NCI-H526 treated with DMSO at 0.1 percent for 48 hours (cell line): Measurements from ENCODE around the gene NT5DC1.
"Not testable (repeated sequence)": the region's sequence is repeated elsewhere in the genome, so short reads cannot be mapped to it uniquely, and the experiment has no call there.

Experiments
- DNase-seq: peaks from one replicate; lab custom pipeline; 2025; lab: John Stamatoyannopoulos, UW

NT5DC1 gene

DNA sequence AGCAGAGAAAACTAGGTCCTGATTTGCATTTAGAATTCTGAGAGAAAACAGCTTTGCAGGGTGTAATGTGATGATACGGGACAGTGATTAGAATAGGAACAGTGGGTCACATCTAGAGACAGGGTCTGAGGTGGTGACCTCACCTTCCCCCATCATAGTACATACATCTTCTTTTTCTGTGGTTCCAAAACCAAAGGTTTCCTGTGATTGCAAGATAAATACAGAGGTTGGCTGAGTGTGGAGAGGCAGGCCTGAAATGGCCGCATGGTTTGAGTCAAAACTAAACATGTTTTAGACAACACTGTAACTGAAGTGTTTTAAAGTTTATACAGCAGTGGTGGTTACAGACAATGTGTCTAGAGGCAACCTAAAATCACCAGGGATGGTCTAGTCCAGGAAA, 10.4 kb upstream of the NT5DC1 start:
- no peak for DNase-seq

DNA sequence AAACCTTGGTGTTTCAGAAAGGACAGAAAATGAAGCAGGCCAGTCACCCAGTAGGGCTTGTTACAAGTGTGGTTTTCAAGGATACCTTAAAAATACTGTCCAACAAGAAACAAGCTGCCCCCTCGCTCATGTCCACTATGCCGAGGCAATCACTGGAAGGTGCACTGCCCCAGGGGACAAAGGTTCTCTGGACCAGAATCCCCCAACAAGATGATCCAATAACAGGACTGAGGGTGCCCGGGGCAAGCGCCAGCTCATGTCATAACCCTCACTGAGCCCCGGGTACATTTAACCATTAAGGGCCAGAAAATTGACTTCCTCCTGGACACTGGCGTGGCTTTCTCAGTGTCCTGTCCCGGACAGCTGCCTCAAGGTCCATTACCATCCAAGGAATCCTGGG, 6.6 kb upstream of the NT5DC1 start:
- no peak for DNase-seq

DNA sequence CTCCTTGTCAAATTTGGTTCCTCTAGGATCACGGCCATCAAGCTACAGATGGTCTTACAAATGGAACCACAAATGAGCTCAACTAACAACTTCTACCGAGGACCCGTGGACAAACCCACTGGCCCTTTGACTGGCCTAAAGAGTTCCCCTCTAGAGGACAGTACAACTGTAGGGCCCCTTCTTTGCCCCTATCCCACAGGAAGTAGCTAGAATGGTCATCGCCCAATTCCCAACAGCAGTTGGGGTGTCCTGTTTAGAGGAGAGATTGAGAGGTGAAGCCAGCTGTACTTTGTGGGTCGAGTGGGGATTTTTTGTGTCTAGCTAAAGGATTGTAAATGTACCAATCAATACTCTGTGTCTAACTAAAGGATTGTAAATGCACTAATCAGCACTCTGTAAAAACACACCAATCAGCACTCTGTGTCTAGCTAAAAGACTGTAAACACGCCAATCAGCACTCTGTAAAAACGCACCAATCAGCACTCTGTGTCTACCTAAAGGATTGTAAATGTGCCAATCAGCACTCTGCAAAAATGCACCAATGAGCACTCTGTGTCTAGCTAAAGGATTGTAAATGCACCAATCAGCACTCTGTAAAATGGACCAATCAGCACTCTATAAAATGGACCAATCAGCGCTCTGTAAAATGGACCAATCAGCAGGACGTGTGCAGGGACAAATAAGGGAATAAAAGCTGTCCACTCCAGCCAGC, 4.4 kb upstream of the NT5DC1 start:
- DNase-seq = not testable (repeated sequence)

DNA sequence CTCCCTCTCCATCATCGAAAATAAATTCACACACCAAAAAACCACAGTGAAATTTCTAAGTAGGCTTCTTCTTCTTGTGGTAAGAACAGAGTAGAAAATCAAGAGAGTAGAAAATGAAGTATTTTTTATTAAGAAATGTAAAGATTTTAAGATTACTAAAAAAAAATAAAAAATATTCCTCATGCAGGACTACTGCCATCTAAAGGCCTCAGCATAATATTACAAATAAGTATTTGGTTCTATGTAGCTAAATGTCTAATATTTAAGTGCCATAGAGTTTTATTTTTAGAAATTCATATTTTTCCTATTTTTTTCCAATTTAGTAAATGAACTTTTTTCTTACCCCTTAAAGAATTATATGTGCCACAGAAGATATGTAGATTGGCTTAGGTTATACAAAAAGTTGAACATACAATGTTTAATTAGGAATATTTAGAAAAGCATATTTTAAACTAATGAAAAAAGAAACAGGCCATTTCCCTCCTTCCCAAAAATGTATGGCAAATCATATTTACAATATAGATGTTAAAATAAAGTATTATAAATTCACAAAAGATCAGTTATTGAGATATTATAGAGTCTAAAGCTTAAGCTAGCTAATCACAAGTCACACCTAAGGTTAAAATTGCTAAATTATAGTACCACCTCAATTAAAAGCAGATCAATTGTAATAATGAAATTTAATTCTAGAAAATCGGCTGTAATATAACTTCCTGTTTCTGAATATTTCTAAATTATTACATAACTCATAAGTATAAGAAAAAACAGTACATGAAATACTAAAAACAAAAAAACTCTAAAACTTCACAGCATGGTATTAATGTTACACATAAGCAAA, 3.5 kb upstream of the NT5DC1 start:
- no peak for DNase-seq

DNA sequence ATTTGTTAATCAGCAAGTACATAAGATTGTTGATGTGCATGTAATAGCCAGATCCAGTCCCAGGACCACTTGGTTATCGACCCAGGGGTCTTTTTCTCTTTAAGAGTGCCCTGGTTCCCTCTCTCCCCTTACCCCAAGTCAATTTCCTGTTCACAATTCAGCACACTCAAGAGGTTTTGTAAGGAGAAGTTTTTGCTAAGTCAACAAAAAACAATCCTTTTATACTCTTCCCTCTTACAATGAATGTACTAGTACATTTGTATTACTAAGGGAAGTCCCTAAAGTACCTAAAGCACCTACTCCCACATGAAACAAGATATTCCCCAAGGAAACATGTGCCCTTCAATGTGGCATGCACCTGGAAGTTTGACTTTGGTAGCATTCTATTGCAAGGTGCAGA, 1.6 kb upstream of the NT5DC1 start:
- no peak for DNase-seq

DNA sequence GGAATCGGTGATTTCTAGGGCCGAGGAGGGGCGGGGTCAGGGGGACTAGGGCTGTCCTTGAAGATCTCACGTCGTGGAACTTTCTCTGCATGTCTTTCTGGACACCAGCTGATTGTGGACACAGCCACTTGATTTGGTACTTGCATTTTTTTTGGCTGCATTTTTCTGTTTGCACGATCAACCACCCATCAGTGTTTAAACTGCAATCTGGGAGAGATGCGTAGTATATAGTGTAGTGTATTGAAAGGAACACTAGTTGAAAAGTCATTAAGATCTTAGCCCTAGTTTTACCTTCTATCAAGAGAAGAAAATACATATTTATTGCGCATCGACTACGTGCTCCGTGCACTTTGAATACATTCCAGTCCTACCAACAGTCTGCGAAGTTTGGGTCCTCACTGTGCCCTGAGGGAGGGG, 657 bp downstream of the NT5DC1 start:
- DNase-seq = no peak

DNA sequence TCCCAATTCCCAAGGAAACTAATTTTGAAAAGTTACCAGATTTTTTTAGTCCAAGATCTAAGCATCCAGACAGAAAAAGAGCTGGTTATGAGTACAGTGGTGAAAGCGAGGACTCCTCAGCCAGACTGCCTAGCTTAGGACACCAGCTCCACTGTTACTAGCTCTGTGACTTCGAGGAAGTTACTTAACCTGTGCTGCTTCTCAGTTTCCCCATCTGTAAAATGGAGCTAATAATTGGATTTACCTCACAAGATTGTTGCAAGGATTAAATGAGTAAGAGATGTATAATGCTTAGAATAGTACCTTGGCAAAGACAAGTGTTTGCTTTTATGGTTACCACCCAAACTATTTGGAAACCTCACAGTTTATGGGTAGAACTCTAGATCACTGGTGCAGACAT, 1.1 kb downstream of the NT5DC1 start:
- no peak for DNase-seq

DNA sequence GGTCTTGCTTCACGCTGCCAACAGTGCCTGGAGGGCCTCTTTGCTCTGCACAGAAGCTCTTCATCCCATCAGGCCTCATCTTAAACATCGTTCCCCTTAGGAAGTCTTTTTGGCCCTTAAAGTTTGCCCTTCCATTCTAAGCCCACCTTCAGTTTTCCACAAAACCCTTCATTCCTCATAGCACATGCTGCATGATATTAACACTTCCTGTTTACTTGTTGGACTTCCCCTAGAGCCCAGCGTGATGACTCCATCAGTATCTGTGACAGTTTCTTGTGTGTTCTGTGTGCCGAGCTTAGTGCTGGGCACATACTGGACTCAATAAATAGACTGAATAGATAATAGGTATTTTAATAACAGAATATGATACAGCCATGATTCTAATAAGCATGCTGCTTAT, 2.2 kb downstream of the NT5DC1 start:
- DNase-seq = no peak

DNA sequence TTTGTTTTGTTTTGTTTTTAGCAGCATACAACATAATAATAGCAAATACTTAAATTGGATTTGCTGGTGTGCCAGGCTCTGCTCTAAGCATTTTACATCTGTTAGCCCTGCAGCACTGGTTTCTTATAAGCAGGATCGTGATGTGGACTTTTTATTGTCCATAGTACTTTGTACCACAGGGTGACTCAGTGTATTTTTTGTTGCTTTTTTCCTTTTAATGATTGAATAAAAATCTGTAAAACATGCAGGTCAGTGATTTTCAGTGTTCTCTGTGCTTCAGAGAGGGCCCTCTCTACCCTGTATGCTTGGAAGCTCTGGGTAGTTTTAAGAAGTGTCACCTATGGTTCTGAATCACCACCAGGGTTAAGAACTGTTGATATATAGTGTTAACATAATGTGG, 4.0 kb downstream of the NT5DC1 start:
- DNase-seq = no peak

DNA sequence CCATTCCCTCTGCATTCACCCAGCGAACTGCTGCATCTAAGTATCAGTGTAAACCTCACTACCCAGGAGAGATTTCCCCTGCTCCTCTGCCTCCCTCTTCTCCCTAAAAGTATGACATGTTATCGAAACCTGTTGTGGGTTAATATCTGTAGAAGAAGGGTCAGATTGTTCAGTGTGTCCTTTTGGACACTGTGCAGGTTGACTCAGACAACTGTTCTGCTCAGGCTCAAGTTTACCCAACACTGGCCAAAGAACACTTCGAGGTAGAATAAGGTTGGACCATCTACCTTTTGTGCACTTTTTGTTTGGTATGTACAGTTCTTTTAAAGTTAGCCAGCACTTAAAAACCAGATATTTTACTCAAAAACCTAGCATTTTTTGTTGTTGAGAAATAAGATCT, 4.6 kb downstream of the NT5DC1 start:
- no peak for DNase-seq

DNA sequence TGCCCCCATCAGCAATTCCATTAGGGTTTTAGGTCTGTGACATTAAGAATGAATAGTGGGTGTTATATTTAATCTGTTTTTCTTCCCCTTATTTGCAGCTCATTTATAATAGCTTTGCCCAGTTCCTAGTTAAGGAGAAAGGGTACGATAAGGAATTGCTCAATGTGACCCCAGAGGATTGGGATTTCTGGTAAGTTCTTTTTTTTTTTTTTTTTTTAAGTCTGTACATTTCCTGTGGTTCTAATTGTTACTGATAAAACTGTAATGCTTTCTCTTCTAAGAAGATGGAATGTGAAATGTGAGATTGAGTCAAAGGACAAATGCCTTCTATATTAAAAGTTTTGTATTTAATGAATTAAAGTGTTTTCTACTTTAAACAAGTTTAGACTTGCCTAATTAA, 5.5 kb downstream of the NT5DC1 start:
- no peak for DNase-seq

DNA sequence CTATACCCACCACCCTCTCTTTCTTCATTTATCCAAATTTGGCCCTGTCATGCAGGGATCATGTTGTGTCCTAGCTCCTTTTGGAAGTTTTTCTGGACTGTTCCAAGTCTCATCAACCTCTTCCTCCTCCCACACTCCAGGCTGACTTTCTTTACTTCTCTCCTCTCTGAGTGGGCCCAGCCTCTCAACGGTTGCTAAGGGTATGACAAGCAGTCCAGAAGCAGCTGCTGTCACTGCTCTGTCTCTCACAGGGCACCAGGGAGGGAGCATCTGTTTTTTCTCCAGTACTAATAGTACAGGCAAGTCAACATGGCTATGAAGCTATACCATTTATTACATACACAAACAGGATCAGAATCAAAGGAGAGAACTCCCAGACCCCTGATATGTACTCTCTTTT, 8.2 kb downstream of the NT5DC1 start:
- DNase-seq = no peak

DNA sequence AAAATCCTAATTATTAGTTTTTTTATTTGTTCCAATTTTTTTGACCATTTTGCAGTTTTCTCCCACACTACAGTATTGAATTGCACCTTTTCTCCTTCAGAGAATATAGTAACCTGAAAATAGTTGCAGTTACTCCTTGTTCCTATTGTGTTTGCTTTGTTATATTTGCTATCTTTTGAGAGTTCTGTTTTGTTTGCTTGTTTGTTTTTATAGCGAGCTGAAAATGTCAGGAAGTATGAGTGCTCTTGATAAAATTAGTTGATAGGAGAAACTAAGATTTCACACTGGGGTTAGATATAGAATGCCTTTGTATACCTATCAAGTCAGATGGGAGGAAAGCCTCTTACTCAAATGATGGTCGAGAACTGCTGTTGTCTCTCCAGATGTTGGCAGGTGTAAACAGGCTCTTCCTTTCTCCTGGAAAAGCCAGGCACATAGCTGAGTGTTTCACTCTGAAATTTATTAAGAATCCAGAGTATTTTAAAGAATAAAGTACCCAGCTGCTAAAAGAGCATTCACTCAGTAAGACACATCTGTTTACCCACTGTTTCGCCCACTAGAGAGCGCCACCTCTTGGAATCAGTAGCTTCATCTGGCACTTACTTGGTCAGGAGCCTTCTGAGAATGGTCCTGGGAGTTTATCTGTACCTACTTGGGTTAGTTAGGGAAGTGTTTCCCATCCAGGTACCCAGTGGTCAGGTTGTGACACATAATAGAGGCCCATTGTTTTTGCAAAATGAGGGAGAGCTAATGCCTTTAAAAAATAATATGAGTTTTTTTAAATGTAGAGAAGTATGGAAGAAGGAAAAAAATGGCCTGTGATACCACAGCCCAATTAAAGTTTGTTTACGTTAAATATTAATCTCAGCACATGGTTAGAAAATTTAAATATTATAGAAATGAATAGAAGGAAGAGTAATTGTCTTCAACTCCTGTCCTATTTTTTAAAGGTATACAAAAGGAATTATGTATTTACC, 11.2 kb downstream of the NT5DC1 start:
- DNase-seq = peak; percentile 2

DNA sequence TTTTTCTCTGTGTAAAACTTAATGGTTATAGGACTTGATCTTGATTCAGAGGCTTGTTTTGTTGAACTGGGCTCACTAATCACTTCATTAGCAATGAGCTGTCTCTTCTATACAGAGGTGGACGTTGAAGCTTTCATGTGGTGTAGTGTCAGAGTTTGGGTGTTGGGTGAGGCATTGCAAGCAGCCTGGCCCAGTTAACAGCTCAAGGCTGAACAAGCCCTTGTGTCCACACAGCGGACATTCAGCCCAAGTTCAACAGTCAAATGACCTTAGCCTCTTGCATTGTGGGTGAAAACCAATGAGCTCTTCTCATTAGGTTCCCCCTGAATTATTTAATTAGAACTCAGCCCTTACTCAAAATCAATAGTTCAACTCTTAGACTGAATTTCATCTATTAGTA, 12.7 kb downstream of the NT5DC1 start:
- no peak for DNase-seq

DNA sequence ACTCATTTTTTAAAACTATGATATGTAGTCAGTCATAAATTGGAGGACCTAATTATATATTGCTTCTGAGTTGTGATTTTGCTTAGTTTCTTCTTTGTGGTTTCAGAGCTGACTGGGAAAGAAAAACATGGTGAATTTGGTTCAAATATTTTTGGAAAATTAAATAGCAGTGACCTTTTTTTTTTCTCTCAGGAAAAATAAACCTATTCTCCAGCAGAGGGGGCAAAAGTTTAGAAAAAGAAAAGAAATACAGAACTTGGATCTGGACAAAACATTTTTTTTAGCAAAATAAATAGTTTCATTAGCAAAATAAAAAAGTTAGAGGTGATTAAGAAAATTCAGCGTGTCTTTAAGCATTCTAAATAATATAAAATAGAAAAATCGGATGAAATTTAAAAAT, 15.1 kb downstream of the NT5DC1 start:
- no peak for DNase-seq

DNA sequence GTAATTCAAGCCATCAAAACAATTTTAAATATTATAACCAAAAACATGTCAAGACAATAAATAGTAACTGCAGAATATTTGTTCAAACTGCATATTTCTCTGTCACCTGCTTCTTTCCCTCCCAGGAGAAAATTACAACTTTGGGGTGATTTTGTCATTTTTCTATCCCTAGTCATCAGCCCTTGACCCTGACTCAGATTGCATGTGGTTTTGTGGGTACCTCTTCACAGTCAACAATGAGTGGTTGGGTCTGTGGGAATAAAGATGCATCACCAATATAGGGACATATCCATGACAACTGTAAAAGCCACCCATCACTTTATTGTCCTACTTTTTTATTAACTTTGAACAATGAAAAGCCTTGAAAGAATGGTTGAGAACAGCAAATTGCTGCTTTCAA, 18.0 kb downstream of the NT5DC1 start:
- no peak for DNase-seq

DNA sequence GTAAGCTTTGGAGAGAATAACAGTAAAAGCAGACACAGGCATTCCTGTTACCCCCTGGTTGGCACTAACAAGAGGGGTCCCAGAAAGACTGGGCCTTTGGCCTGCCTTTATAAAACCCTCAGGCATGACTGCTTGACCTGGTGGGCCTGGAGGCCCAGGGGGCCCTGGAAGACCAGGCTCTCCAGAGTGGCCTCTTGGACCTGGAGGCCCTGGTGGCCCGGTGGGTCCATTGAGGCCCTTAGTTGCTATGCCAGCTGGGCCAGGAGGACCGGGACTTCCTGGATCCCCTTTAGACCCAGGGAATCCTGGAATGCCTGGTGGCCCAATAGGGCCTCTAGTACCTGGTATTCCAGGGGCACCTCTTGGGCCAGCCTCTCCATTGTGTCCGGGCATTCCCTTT, 19.8 kb downstream of the NT5DC1 start:
- no peak for DNase-seq

DNA sequence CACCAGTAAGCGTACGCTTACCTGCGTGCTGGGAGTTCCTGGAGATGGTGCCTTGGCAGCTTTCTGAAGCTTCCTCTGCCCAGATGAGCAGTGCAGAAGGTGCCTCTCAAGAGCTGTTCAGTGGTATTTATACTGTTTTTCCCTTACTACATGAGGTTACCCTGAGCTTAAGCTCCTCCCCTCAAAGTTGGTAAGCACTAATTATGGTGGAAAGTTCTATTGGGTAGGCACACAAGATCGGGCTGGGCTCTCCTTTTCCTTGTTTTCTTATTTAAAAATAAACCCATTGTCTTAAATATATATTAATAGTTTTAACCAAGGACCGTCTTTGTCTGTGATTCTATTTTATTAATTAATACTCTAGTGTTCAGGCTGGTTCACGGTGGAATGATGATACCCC, 25.4 kb downstream of the NT5DC1 start, which contains the start of gene COL10A1:
TSS of gene COL10A1 (minus strand) at position 101 of the 400 bp plus-strand sequence. CDS start 640 bp downstream, outside the sequence.
- DNase-seq = no peak

DNA sequence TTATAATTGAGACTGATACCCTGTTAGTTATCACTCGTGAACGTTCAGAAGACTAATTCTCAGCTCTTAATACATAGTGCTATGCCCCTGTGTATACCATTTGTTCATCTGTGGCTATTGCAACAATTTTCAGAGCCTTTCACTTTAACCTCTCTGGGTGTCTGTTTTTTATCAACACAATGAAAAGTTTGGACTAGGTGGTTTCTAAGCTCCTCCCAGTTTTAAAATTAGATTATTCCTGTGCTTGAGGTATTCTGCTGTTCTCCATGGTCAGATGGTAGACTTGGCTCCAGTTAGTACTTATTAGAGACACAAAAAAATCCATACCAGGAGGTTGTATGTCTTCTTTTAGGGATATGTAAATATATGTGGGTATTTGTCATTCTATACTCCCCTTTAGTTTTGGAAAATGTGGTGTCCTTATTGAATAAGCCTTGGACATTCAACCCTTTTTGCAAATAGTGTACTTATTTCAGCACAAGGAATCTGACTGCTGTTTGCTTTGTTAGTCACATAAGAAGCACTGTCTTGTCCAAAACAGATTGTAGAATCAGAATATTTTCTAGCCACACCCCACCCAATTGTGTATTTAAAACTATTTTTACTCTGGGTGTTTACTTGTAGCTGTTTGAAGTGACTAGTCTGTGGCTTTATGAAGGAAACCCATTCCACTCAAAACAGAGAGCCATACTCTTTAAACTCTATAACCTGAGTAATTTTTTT, 27.3 kb downstream of the NT5DC1 start:
- DNase-seq = no peak

DNA sequence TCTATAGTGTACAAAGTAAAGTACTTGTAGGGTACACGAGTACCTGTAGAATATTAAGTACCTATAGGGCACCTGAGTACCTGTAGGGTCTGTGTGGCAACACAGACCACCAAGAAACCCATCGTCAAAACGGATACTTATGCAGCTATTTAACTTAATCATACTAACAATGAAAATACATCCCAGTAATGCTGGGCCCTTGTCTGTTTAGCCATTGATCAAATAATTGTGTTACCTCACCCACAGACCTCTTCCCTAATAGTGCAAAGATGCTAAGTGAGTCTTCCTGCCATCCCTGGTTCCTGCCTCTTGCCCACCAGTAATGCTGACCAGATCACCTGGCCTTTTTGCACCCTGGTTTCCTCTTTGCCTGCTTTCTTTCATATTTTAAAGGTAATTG, 32.8 kb downstream of the NT5DC1 start:
- DNase-seq = no peak

DNA sequence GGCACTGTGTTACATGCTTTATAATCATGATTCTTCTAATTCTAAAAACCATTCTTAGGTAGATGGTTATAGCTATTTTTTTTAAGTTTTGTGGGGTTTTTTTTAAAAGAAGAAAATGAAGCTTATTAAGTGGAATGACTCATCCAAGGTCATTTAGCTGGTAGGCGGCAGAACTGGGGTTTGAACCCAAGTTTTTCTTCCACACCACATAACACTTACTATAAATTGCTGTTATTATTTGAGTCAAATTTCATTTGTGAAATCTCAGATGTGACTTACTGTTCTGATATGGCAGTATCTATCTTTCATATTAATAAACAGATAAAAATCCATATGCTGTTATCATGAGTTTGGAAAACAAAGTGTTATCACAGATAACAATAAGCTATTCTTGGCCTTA, 35.7 kb downstream of the NT5DC1 start:
- no peak for DNase-seq

DNA sequence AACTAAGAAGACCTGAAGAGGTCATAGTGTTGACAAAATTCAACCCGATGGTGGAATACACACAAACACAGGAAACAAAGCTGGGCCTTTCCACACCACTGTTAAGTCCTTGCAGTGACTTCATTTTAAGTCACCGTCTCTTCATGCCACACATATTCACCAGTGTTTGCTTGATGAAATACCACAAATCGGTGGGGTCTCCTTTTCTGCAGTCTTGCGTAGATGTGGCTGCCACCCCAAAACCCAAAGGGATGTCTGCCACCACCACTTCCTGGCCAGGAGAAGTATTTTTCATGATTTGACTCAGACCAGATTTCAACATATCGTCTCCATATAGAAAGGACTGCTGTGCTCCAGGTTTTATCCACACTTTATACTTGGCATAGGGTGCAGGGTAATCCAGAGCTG, 36.3 kb downstream of the NT5DC1 start:
- no peak for DNase-seq
